ENCODE data around the gene MEIG1. TPM values are rescaled to one million over a fixed set of nuclear protein-coding genes. Genes with fewer than 3 reads are reported as not detected.

The MEIG1 gene
- total and polyA plus RNA-seq, 2 of the 8 experiments (the other 6 are each of a cell fraction or from before 2014, with no cell fraction given) = not detected

DNA sequence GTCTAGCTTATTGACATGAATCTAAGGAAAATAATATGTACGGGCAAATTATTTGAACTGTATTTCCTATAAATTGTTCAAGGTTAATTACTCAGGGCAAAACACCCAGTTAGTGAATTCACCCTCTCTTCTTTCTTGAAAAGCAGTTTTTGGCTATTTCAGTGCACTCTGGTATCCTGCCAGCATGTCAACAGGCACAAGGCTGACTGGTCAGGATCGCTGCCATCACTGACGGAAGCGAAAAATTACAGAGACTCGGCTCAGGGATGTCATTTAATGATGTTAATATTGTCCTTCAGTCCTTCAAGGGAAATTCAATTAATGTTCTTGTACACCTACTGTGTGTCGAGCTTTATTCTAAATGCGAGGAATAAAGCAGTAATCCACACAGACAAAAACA, 56.3 kb downstream of the MEIG1 start:
- Histone ChIP-seq H3K23ac (ENCODE audit: insufficient read length) (no peak overlapping the region), H2BK5ac (ENCODE audit: low read depth, low read length) (no peak overlapping the region), H3K4me1 (replicated peaks in 1 of 4; ENCODE audit: control insufficient read depth in 3 of 4, insufficient read depth in 4 of 4, low read length in 3 of 4) (peaks cover 0 to 2% (median 0%) of the 10 kb centered on the region in 4 experiments; a peak in 1 of 7 replicates), H3K23me2 (ENCODE audit: low read depth, low read length) (no peaks in the 10 kb centered on the region), H4K20me1 (replicated peaks in 1 of 2; ENCODE audit: control insufficient read depth in 1 of 2, insufficient read depth in 2 of 2, low read length in 2 of 2) (no peaks in the 10 kb centered on the region), H2AK5ac (ENCODE audit: low read depth, low read length) (no peak overlapping the region), H2BK20ac (ENCODE audit: low read length) (no peak overlapping the region), H3K18ac (ENCODE audit: extremely low read depth, low read length) (no peak overlapping the region), H3K14ac (ENCODE audit: insufficient read length) (no peak overlapping the region), H4K91ac (replicated peaks; ENCODE audit: insufficient read length, low read length) (no peak overlapping the region), H3K4me2 (ENCODE audit: insufficient read depth in 1 of 2, low read depth in 2 of 2, low read length in 2 of 2) (no peak overlapping the region), H3K27me3 (replicated peaks in 1 of 4; ENCODE audit: control insufficient read depth in 3 of 4, extremely low read depth in 1 of 4, insufficient read depth in 3 of 4, low read length in 3 of 4) (no peaks in the 10 kb centered on the region), H2BK120ac (replicated peaks; ENCODE audit: low read depth, low read length) (no peak overlapping the region), H2BK12ac (ENCODE audit: low read depth, low read length) (no peak overlapping the region), H3K27ac (ENCODE audit: low read depth, low read length) (no peak overlapping the region), H2AFZ (ENCODE audit: low read length) (no peak overlapping the region), H3K9me3 (ENCODE audit: insufficient read depth in 2 of 2, low read depth in 1 of 2, low read length in 1 of 2) (no peaks in the 10 kb centered on the region), H4K5ac (ENCODE audit: insufficient read length, low read depth, low read length) (no peak overlapping the region), H2BK15ac (ENCODE audit: low read length) (no peak overlapping the region), H3K9ac (replicated peaks in 1 of 4; ENCODE audit: extremely low read depth in 1 of 4, low read depth in 3 of 4, low read length in 3 of 4) (no peak overlapping the region), H3K56ac (replicated peaks; ENCODE audit: insufficient read length, low read depth, low read length) (no peak overlapping the region), H3K4ac (replicated peaks; ENCODE audit: insufficient read length, low read depth, low read length) (no peak overlapping the region), H4K8ac (ENCODE audit: extremely low read depth, insufficient read depth, low read length) (no peak overlapping the region), H3K36me3 (ENCODE audit: control insufficient read depth in 2 of 4, insufficient read depth in 4 of 4, low read length in 3 of 4) (no peaks in the 10 kb centered on the region), H3K79me1 (ENCODE audit: low read depth, low read length) (no peaks in the 10 kb centered on the region), H3K79me2 (ENCODE audit: control insufficient read depth in 1 of 2, insufficient read depth in 2 of 2, low read length in 2 of 2) (no peaks in the 10 kb centered on the region), H3K4me3 (ENCODE audit: extremely low read depth in 1 of 4, insufficient read depth in 2 of 4, low read depth in 3 of 4, low read length in 4 of 4) (no peak overlapping the region)
- no peak for DNase-seq (ENCODE audit: low read depth in 1 of 2, low spot score in 2 of 2)
- 88% methylated on average over 7 of the region's 7 CpGs; no CpG with 5 or more reads in 1 of the 2 experiments for WGBS, 2 experiments (ENCODE audit: extremely low coverage in 1 of 2, insufficient coverage in 1 of 2, insufficient read length in 1 of 2, insufficient replicate concordance in 2 of 2, low coverage in 1 of 2, low lambda C conversion rate in 2 of 2, missing lambda C conversion rate in 1 of 2)
- TF ChIP-seq MAFK (IDR thresholded peaks at IDR 0.05; ENCODE audit: low read depth, low read length) = no peak
- no peak for TF ChIP-seq CHD2 (IDR thresholded peaks at IDR 0.05; ENCODE audit: low read length)
- TF ChIP-seq CEBPB (IDR thresholded peaks at IDR 0.05; ENCODE audit: low read depth, low read length) = no peak
- no peak for TF ChIP-seq CREB1 (IDR thresholded peaks at IDR 0.05)
- TF ChIP-seq BACH1 (IDR thresholded peaks at IDR 0.05; ENCODE audit: low read length) = no peak
- TF ChIP-seq SIRT6 (IDR thresholded peaks at IDR 0.05; ENCODE audit: low read length) = no peak
- no peak for TF ChIP-seq RXRA (IDR thresholded peaks at IDR 0.05; ENCODE audit: insufficient read depth, low read depth, low read length)
- no peak for TF ChIP-seq RNF2 (IDR thresholded peaks at IDR 0.05; ENCODE audit: borderline replicate concordance, low read depth, low read length, missing control alignments, poor library complexity, severe bottlenecking)
- no peak for TF ChIP-seq RAD21 (IDR thresholded peaks at IDR 0.05 in 1 of 2, conservative IDR thresholded peaks at IDR 0.05 in 1 of 2; ENCODE audit: low read depth in 2 of 2, low read length in 2 of 2)
- TF ChIP-seq TCF12 (IDR thresholded peaks at IDR 0.05; ENCODE audit: low read depth, low read length) = no peak
- no peak for TF ChIP-seq NANOG (IDR thresholded peaks at IDR 0.05; ENCODE audit: insufficient read depth, low read depth, low read length, poor library complexity, severe bottlenecking)
- TF ChIP-seq SP2 (IDR thresholded peaks at IDR 0.05; ENCODE audit: low read length) = no peak
- no peak for FAIRE-seq
- CTCF ChIA-PET (ENCODE audit: partially characterized antibody) = interaction anchor here (0.5 to 1.2 kb wide), 4 partner anchors 14 to 53 kb away, joined by 3 to 4 read pairs (median 3); no protein-coding TSS in a partner anchor
- POLR2A ChIA-PET (ENCODE audit: partially characterized antibody) = no interaction called here

Data from H1 (cell line).